Endometrial microvascular endothelial cells (primary cell): ENCODE measurements around the gene KRTAP5-3. TPM values are rescaled to one million over a fixed set of nuclear protein-coding genes. Genes with fewer than 3 reads are reported as not detected.

ENCODE experiments used
- in situ Hi-C: cut with HindIII; loops from 2 replicates; pipeline ENCODE4 v1.10.0; 2017; ENCODE audit warnings: low sequenced_read_pairs, low pct_unique_long_range_greater_than_20kb; ENCODE audit errors: inconsistent ontology term
- total RNA-seq: library from RNA; depleted of rRNA; stranded (reverse); fragments of >200 nt; gene quantifications from one replicate; pipeline ENCODE4 v1.2.3, GENCODE V29; 2015; ENCODE audit errors: inconsistent ontology term

KRTAP5-3 gene
- total RNA-seq, 1 donor from 2014 or later: not detected

DNA sequence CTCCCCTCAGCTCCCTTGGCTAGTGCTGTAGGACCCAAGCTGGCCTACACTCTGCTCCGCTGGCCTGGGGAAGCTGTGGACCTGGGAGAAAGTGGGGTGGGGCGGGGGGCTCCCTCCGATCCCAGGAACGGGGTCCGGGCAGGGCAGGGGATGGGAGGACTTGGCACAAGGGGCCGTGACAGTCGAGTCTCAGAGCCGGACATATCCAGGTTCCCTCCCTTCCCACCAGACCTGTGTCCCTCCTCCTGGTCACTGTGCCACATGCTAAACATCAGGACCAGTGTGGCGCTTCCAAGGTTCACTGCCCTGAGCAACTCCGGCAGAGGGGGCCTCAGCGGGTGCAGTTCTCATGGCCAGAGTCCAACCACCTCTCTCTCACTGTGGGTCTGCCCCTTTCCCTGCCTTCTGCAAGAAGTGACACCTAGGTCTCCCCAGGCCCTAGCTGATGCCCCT lies 38.2 kb downstream of the KRTAP5-3 start:
- in situ Hi-C loops: no loop called here

DNA sequence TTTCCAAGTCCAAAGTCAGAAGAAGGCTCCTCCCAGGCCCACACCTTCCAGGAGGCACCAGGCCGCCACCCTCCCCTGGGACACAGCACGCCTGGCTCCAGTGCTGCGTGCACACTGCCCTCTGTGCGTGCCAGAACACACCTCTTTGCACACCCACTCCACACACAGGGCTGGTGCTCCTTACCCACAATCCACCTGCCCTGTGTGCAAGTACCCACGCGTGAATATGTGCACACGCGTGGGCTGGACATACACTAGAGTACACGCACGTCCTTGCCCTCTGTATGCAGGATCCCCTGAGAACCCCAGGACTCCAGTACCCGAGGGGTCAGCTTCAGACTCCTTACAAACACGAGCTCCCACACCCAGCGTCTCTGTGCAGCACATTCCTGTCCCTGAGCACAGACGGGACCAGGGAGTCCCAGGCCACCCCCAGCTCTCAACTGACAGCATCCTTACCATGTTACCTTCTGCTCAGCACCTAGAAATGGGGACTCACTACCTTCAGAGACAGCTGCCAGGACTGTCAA lies 38.9 kb downstream of the KRTAP5-3 start:
- in situ Hi-C loops: no loop called here

DNA sequence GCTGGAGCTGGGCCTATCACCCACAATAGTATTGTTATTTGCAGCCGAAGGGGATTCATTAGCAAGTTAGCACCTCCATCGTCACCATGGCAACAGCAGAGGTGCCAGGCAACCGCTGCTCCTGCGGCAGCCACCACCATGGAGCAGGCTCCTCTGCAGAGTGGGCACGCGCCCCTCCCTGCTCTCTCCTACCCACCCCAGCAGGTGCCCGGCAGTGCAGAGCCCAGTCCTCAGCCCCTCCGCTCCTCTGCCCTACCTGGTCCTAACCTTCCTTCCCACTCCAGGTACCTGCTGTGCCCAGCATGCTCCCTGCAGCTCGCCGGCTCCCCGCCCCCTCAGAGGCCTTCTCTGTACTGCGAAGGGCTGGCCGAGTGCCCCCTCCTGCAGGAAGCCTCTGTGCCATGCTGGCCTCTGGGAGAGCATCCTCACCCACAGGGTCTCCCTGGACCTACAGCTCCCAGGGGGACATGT lies 39.8 kb downstream of the KRTAP5-3 start:
- in situ Hi-C loops: no loop called here

DNA sequence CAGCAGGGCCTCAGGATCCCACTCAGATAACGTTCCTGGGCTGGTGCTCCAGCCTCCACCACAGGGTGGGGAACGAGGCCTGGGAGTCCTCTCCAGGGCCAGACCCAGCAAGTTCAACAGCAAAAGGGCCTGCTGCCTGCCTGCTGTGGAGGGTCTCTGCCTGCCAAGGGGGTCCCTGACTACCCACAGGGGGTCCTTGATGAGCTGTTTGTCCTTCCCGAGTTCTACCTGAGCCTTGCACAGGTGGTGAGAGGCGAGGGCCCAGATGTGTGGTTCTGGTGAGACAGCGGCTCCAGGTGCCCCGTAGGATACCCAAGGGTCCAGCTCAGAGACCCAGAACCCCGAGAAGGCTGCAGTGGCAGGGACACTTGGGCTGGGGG lies 40.6 kb downstream of the KRTAP5-3 start:
- in situ Hi-C loops: no loop called here

DNA sequence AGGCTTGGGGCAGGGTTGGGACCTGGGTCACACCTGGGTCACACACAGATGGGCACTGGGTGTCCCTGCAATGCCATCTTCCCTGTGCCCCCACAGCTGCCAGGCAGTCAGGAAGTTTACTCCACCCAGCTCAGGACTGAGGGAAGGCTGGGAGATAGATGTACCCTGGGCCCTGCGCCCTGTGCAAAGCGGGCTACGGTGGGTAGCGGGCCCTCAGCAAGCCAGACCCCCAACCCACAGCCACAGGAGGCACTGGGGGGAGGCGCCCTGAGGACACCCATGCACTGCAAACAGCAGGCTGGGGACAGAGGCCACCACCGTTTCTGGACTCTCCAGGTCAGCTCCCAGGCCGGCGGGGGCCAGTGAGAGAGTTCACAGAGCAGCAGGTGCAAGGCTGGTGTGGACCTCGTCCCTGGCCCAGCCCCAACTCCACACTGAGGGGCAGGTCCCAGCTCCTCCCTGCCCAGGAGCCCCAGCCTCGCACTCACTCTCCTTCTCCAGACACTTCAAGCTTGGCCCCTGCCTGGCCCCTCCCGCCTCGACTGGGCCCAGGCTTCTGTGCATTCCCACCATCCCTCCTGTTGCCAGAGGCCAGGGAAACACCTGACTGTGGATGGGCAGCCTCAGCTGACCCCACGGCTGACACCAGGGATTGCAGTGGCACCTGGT lies 41.1 kb downstream of the KRTAP5-3 start:
- in situ Hi-C loops: no loop called here

DNA sequence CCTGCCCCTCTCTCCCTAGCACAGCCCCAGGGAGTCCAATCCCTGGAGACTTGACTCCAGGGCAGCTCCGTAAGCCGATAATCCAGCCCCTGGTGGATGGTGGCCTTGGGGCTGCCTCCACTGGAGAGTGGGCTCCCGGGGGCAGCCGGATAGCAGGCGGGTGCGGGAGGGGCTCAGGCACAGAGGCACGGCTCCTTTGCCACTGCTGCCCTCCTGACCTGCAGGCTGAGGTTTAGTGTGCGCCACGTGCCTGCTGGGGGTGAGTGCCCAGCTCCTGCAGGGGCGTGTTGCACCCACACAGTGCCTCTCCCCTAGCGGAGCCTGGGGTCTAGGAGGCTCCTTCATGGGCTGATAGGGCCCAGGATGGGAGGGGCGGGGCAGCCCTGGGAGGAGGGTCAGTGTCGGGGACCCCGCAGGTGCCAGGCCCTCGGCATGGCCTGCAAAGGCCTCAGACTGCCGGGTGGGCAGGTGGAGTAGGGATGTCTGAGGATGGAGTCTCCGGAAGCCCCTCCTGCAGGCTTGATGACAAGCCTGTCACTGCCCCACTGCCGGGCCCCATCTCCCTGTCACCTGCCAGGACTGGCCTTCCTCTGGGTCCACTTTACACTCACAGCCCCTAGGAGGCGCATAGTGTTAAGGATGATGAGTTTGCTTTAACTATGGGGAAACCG lies 41.7 kb downstream of the KRTAP5-3 start:
- in situ Hi-C loops: no loop called here

DNA sequence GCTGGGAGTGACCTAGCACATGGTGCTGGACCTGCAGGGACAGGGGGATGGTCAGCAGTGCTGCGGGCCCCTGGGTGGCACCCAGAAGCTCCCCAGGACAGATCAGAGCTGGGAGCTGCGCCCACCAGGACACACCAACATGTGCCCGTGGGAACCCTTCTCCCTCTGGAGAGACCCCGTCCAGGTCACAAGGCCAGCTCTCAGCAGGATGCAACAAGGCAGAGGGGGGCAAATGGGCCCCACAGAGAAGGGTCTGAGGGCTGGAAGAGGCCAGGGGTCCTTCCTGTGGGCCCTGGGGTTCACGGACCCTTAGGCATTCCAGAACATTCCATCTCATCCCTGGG lies 42.4 kb downstream of the KRTAP5-3 start:
- in situ Hi-C loops: no loop called here

DNA sequence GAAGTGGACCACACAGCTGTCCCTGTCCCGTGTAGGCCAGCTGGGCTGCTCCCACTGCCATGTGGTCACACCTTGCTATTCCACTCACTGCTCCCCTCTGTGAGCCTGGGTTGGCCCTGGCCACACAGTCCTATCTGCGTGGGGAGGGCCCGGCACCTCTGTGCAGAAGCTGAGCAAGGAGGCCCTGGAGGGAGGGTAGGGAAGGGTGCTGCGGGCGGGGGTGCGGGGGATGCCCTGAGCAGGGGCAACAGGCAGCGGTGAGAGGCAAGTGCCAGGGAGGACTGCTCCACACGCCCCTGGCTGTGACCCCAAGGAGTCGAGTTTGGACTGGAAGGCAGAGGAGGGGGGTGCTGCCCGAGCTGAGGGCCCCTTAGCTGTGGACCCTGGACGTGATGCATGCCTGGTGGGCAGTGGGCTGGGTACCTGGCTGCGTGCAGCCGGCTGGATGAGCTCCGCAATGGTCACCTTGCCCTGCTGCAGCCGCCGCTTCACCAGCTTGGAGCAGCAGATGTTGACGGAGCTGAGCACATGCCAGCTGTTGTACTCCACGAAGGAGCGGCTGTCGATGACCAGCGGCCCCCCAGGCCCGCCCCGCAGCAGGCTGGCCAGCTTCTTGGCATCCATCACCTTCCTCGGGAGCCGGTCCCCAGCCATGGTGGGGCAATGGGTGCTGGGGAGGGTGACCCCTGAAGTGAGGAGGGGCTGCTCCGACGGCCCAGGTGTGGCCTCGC lies 42.9 kb downstream of the KRTAP5-3 start:
- in situ Hi-C loops: no loop called here

DNA sequence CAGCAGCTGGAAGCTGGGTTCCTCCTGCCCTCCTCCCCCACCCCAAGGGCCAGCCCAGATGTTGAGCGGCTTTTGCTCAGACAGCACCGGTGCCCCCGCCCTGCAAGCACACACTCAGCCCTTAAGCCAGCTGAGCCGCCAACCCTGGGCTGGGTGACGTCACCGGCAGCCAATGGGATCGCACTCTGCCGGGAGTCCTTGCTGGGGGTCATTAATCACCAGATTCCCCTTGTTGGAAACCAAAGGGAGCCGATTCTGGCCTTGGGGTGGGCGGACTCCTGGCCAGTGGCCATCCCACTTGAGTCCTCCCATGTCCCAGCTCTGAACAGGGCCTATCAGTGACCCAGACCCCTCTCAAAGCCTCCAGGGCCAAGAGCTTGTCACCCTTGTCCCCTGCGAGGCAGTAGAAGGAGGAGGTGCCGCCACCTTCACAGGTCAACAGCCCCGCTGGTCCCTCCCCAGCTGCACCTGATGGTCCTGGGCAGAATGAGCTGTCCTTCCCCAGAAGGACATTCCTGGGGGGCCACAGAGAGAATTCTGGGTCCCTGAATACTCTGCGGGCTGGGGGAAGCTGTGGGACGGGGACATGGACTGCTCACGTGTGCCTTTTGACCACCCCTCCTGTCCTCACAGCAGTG lies 43.6 kb downstream of the KRTAP5-3 start:
- in situ Hi-C loops: no loop called here

DNA sequence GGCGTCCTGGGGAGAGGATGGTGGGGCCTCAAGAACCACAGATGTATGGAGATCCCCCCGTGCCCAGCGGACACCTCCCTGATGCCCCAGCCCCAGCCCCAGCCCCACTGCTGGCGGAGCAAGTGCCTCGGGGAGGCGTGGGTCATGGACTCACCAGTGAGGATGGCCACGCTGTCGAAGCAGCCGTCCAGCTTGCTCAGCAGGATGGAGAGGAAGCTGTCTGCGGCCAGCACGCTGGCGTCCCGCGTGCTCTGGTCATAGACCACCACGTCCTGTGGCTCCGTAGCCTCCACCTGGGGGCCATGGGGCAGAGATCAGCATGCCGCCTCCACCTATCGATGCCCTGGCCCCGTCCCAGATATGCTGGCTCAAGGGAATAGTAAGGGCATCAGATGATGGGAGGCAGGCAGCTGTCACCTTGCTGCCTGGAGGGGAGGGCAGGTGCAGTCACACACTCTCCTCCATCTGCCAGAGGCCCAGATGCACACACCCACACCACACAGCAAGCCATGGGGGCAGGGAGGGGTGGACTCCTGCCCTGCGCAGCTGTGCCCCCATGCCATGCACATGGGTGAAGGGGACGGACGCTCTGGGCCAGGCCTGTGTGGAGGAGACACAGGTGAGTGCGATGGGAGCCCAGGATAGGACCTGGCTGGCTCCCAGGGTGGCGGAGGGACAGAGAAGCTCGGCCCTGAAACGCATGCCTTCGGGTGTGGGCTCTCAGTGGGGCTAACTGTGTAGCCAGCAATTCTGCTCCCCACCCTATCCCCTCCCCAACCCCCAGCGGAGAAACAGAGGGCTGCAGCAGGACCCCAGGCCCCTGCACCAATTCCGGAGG lies 44.3 kb downstream of the KRTAP5-3 start:
- in situ Hi-C loops: no loop called here

DNA sequence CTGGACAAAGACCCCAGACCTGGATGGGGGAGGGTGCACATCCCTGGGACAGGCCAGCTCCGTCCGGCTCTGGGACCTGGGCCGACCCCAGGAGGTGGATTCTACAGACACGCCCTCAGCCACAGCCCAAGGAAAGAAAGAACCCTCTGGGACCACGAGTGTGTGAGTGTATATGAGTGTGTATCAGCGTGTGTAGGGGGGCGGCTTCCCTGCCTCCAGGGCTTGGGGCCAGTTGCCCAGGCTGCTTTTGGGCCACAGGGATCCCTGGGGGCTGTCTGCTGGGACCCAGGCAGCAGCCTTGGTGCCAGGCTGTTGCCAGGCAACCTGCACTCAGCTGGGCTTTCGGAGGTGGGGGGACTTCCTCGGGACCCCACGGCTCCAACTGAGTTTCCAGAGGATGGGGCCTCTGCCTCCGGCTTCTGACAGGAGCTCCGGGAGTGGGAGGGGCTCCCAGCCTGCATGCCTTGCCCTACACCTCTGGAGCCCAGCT lies 45.1 kb downstream of the KRTAP5-3 start:
- in situ Hi-C loops: no loop called here

DNA sequence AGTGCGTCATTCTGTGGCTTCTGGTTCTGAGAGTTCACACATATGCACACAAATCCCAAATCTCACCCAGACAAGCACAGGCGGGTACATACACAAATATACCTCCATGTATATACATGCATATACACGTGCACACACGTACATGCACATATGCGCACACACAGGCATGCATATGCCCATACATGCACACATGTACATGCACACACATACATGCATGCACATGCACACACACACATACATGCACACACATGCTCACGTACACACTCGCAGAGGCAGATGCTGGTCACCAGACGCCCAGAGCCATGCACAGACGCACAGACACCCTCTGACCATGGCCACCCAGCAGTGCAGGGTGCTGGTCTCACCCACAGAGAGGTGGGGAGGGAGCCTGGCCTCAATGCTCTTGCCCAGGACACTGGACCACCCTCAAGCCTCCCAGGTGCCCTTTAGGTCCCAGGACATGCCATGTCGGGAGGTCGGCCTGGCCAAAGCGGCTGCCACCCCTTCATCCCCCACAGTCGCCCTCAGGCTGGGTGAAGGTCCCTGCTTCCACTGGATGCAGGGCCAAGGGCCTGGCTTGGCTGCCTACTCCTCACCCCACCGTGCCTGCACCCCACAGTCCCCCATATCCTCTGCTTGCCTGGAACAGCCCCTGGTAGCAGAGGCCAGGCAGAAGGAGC lies 45.7 kb downstream of the KRTAP5-3 start:
- in situ Hi-C loops: no loop called here

DNA sequence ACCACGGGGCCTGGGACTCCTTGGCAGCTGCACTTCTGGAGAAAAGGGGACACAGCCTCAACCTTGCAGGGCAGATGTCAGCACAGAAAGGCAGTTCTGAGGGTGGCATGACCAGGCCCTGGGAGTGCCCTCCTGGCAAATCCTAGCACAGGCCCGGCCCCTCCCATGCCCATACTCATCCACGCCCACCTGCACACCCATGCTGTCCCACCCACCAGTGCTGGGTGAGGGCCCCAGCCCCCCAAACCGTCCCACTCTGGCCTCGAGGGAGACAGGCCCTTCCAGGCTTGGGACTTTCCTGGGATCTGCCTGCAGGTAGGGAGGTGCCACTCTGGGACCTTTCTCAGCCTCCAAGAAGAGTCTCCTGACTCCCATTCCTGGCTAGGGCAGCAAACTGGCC lies 46.3 kb downstream of the KRTAP5-3 start:
- in situ Hi-C loops: no loop called here

DNA sequence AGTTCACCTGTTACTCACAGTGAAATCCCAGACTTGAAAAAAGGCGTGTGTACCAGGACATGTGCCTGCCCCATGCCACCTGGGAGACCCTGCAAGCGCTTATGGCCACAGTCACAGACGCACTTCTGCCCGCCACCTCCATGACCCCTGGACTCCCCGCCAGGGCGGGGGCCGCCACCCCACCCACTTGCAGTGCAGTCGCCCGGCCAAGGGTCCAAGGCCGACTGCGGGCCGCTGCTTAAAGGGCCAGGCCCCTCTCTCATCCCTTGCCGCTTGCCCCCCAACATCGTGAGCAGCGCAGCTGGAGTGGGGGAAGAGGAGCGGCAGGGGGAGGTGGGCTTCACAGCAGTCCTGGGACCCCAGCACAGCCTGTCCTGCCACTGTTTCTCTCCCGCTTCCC lies 47.0 kb downstream of the KRTAP5-3 start:
- in situ Hi-C loops: no loop called here

DNA sequence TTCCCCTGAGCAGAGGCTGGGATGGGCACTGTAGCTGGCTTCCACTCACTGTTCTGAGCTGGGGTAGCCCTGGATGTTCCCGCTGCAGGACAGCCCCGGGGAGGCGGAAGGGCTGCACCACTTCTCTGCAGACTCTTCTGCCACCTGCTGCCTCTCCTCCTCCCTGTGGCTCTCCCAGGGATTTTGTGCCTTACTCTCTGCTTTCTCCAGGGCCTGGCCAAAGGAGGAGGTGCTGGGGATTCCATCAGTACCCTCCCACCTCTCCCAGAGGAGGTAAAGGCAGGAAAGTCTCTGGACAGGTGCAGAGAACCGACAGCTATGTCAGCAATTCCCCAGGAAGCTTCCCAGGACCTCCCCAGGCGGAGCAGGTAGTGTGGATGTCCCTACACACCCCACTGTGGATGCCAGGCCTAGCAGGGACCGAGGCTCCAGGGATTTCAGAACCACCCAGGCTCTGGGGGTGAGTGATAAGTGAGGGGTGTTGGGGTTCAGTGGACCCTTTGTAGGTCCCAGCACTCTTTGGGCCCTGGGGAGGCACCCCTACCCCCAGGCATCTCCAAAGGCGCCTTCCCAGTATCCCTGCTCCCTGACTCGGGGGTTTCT lies 47.5 kb downstream of the KRTAP5-3 start:
- in situ Hi-C loops: no loop called here

DNA sequence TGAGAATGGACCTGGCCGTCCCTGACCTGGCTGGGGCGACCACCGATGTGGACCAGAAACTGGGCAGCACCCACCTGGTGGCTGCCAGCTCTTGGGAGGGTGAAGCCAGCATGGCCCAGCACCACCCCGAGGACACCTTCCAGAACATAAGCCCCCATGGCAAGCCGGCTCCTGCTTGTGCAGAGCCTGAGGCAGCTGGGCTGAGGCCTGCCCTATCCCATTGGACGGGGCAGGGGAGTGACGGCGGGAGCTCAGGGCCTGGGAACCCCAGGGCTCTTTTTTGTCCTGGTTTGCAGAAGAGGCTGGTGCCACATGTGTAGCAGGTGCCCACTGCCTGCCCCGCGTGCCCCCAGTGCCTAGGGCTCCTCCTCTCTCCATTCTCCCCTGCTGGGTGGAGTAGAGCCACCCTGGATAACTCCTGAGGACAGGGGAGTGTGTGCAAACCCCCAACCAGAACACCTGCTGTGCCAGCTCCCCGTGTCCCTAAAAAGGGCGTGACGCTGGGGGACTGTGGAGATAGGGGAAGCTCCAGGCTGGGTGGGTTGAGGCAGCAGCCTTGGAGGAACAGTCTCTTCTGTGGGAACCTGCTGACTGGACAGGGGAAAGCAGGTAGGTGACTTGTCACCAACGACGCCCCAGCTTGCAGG lies 48.1 kb downstream of the KRTAP5-3 start:
- in situ Hi-C loops: no loop called here
